Muscle layer of duodenum (tissue), 2 donors: ENCODE measurements around the gene RELCH.

Experiments
- H3K27ac ChIP-seq: one replicate; pipeline ENCODE4 v1.7.0; 2013; ENCODE audit warnings: mild to moderate bottlenecking, low read length
- H3K27me3 ChIP-seq: one replicate; pipeline ENCODE4 v1.7.0; 2013; ENCODE audit warnings: low read depth, mild to moderate bottlenecking, control low read depth, low read length
- H3K36me3 ChIP-seq, 2 donors: one replicate each; pipeline ENCODE4 v1.7.0; 2013; ENCODE audit warnings: low read length in 2 of 2, control low read depth in 1 of 2, mild to moderate bottlenecking in 1 of 2; ENCODE audit not compliant: insufficient read depth in 2 of 2, control insufficient read depth in 1 of 2
- H3K4me1 ChIP-seq, 2 donors: one replicate each; pipeline ENCODE4 v1.7.0; 2013; ENCODE audit warnings: low read length in 2 of 2, mild to moderate bottlenecking in 2 of 2, control low read depth in 1 of 2, moderate library complexity in 1 of 2; ENCODE audit not compliant: insufficient read depth in 2 of 2, control insufficient read depth in 1 of 2
- H3K4me3 ChIP-seq, 2 donors: one replicate each; pipeline ENCODE4 v1.7.0; 2013; ENCODE audit warnings: low read length in 2 of 2, low read depth in 1 of 2, mild to moderate bottlenecking in 1 of 2
- H3K9me3 ChIP-seq, 2 donors: one replicate each; pipeline ENCODE4 v1.7.0; 2013; ENCODE audit warnings: low read length in 2 of 2, control low read depth in 1 of 2, mild to moderate bottlenecking in 1 of 2; ENCODE audit not compliant: control insufficient read depth in 1 of 2
- donor health status: healthy.

The RELCH gene

DNA sequence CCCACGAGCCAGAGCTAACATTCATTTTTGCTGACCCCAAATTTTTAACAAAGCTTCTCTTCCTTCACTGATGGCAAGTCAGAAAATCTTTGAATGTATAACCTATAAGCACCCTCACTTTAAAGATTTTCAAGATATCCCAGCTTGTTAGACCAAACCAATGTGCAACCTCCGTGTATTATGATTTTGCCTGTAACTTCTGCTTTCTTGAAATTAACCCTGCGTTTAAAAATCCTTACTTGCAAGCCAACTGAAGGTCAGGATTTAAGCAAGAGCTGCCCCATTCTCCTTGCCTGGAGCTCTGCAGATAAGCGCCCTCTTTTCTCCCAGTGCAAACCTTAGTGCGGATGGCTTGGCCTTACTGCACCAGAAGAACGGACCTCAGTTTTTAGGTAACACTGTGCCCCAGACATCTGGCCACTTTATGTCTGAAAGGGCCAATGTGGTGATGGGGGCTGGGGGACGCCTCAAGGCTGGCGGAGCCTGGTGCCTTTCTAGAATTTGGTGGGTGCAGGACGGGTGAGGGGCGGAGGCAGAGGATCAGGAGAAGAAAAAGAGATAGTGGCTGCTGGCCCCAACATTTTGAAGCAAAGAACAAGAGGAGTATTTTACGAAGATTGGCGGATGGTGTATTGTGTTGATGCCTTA, 137.2 kb downstream of the RELCH start:
- Histone ChIP-seq H3K27me3 (peaks cover 27% of the 10 kb centered on the region), H3K4me3 (peak overlapping the region; percentile 11 to 36), H3K36me3 (no peaks in the 10 kb centered on the region), H3K27ac (no peak overlapping the region), H3K4me1 (peaks cover 0 to 16% of the 10 kb centered on the region in 2 donors), H3K9me3 (no peaks in the 10 kb centered on the region)

- H3K27me3 ChIP-seq, result peaks cover 30% of the 10 kb centered on the region
- H3K4me3 ChIP-seq, result peak within 1 kb of the TSS; percentile 69 to 78
- peaks cover 3 to 16% of the 10 kb centered on the region in 2 donors for H3K4me1 ChIP-seq
- no peaks in the 10 kb centered on the region for H3K9me3 ChIP-seq
- peak within 1 kb of the TSS; percentile 40 for H3K27ac ChIP-seq
- no peaks in the 10 kb centered on the region for H3K36me3 ChIP-seq
These were observed 138.1 kb downstream of the RELCH start, which contains the start of gene TNFRSF11A for GRCh38 chr18:62324917-62325805. TSS of gene TNFRSF11A (plus strand) at chr18:62325310. CDS start at chr18:62325353, 43 bp downstream.

GRCh38 chr18:62325806-62326645, 139.0 kb downstream of the RELCH start:
- peaks cover 4 to 16% of the 10 kb centered on the region in 2 donors for H3K4me1 ChIP-seq
- peak overlapping the region; percentile 69 to 78 for H3K4me3 ChIP-seq
- H3K9me3 ChIP-seq, result no peaks in the 10 kb centered on the region
- H3K27me3 ChIP-seq, result peaks cover 30% of the 10 kb centered on the region
- H3K27ac ChIP-seq, result peak overlapping the region; percentile 40
- no peaks in the 10 kb centered on the region for H3K36me3 ChIP-seq

DNA sequence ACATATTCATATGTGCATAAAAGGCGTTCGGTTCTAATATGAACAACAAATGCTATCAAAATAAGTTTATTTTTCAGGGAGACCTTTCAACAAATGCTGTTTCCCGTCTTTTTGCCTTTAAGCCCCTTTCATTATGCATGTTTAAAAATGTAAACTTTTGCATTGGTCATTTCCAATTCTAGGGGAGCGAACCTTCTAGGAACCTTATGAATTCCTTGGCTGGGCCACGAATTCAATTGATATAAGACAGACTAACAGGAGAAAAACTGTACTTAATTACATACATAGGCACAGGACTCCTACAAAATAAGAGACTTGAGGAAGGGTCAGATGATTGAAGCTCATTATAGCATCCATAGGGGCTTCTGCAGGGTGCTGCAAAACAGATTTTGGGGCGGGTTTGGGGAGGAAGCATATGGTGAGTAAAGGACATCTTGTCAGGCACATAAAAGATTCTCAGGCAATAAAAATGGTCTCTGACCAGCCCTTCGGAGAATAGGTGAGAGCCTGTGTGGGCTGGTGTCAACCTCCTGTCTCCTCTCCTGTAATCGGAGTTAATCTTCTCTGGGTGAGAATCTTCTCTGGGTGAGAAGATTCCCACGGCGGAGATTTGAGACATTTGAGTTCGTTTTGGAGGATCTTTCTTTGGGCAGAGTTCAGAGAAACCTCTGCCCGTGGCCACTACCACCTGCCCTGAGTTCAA, 139.7 kb downstream of the RELCH start:
- Histone ChIP-seq H3K4me1 (peaks cover 4 to 16% of the 10 kb centered on the region in 2 donors), H3K27ac (peak overlapping the region; percentile 40), H3K9me3 (no peaks in the 10 kb centered on the region), H3K36me3 (no peaks in the 10 kb centered on the region), H3K27me3 (peaks cover 30% of the 10 kb centered on the region), H3K4me3 (peak overlapping the region; percentile 69 to 78)

- Histone ChIP-seq H3K27ac (no peak overlapping the region), H3K9me3 (no peaks in the 10 kb centered on the region), H3K4me3 (peak overlapping the region in 1 of 2 donors; percentile 78), H3K4me1 (peaks cover 4 to 16% of the 10 kb centered on the region in 2 donors), H3K27me3 (peaks cover 30% of the 10 kb centered on the region), H3K36me3 (no peaks in the 10 kb centered on the region)
These were observed 140.9 kb downstream of the RELCH start for GRCh38 chr18:62327977-62328376.

- H3K36me3 ChIP-seq, result no peaks in the 10 kb centered on the region
- no peak overlapping the region for H3K4me3 ChIP-seq
- no peaks in the 10 kb centered on the region for H3K9me3 ChIP-seq
- H3K4me1 ChIP-seq, result peaks cover 4 to 16% of the 10 kb centered on the region in 2 donors
- H3K27me3 ChIP-seq, result peaks cover 30% of the 10 kb centered on the region
- no peak overlapping the region for H3K27ac ChIP-seq
These were observed 141.8 kb downstream of the RELCH start for GRCh38 chr18:62328586-62329525.

- Histone ChIP-seq H3K36me3 (no peaks in the 10 kb centered on the region), H3K4me3 (peak overlapping the region in 1 of 2 donors; percentile 13), H3K9me3 (no peaks in the 10 kb centered on the region), H3K27me3 (peaks cover 24% of the 10 kb centered on the region), H3K27ac (peak overlapping the region; percentile 22), H3K4me1 (peaks cover 4 to 16% of the 10 kb centered on the region in 2 donors)
These were observed 142.8 kb downstream of the RELCH start for GRCh38 chr18:62329691-62330454.

GRCh38 chr18:62330650-62331049, 143.6 kb downstream of the RELCH start:
- H3K4me1 ChIP-seq, result peaks cover 4 to 13% of the 10 kb centered on the region in 2 donors

GRCh38 chr18:62331581-62332356, 144.7 kb downstream of the RELCH start:
- Histone ChIP-seq H3K9me3 (no peaks in the 10 kb centered on the region), H3K4me1 (peaks cover 4% of the 10 kb centered on the region in 2 donors), H3K36me3 (no peaks in the 10 kb centered on the region), H3K27ac (no peak overlapping the region), H3K4me3 (no peak overlapping the region), H3K27me3 (peaks cover 16% of the 10 kb centered on the region)

More at GRCh38 chr18:62330650-62331049, 143.6 kb downstream of the RELCH start:
- Histone ChIP-seq H3K27me3 (peaks cover 24% of the 10 kb centered on the region), H3K4me3 (peak overlapping the region in 1 of 2 donors; percentile 13), H3K27ac (no peak overlapping the region), H3K9me3 (no peaks in the 10 kb centered on the region), H3K36me3 (no peaks in the 10 kb centered on the region)
